SU-DHL-6 (cell line): ENCODE measurements around the gene ACCSL.

ENCODE experiments used
- H2AFZ ChIP-seq: fragments of 200-600 bp; sonication (generic); 2 replicates; pipeline ENCODE4 v1.6.1; 2014; ENCODE audit warnings: low read depth, mild to moderate bottlenecking, moderate library complexity, mixed read lengths, antibody characterized with exemption, low read length; ENCODE audit not compliant: severe bottlenecking
- H3F3A ChIP-seq: fragments of 200-600 bp; shearing (Covaris generic); 2 replicates; pipeline ENCODE4 v1.6.0; 2016; ENCODE audit warnings: antibody characterized with exemption, mild to moderate bottlenecking; ENCODE audit not compliant: insufficient read depth
- H3K27ac ChIP-seq: fragments of 200-600 bp; sonication (generic); 2 replicates; pipeline ENCODE4 v1.5.1; 2016; ENCODE audit warnings: low read depth, mild to moderate bottlenecking, low read length, moderate library complexity, mixed read lengths
- H3K27me3 ChIP-seq: fragments of 200-600 bp; sonication (generic), shearing (Covaris generic); 2 replicates; pipeline ENCODE4 v1.6.0; 2014; ENCODE audit warnings: mild to moderate bottlenecking, low read length
- H3K36me3 ChIP-seq: fragments of 200-600 bp; sonication (generic); 2 replicates; pipeline ENCODE4 v1.6.1; 2014; ENCODE audit warnings: mild to moderate bottlenecking, low read length, mixed read lengths
- H3K4me2 ChIP-seq: fragments of 300-600, 200-600 bp; shearing (Covaris generic), sonication (generic); 2 replicates; pipeline ENCODE4 v1.6.0; 2014; ENCODE audit warnings: low read length, low read depth, mild to moderate bottlenecking; ENCODE audit not compliant: poor library complexity, severe bottlenecking
- H3K4me3 ChIP-seq: fragments of 200-600 bp; sonication (generic); 2 replicates; pipeline ENCODE4 v1.5.1; 2014; ENCODE audit warnings: antibody characterized with exemption, low read length, mild to moderate bottlenecking, mixed read lengths; ENCODE audit not compliant: insufficient read depth, poor library complexity, severe bottlenecking
- H3K79me2 ChIP-seq: fragments of 200-600 bp; sonication (generic); 2 replicates; pipeline ENCODE4 v1.6.1; 2014; ENCODE audit warnings: mild to moderate bottlenecking, low read length, moderate library complexity; ENCODE audit not compliant: insufficient read depth
- H3K9ac ChIP-seq: fragments of 200-600 bp; sonication (generic); 2 replicates; pipeline ENCODE4 v1.7.0; 2014; ENCODE audit warnings: mild to moderate bottlenecking, low read length
- H3K9me2 ChIP-seq: fragments of 200-600 bp; sonication (generic); replicated peaks from 2 replicates; pipeline ENCODE4 v1.6.1; 2014; ENCODE audit warnings: low read length; ENCODE audit not compliant: insufficient read depth
- H3K9me3 ChIP-seq: fragments of 200-600 bp; sonication (generic); 2 replicates; pipeline ENCODE4 v1.6.1; 2014; ENCODE audit warnings: low read length, mixed read lengths; ENCODE audit not compliant: insufficient read depth
- H4K20me1 ChIP-seq: fragments of 200-600 bp; sonication (generic); 2 replicates; pipeline ENCODE4 v1.6.1; 2014; ENCODE audit warnings: low read depth, mild to moderate bottlenecking, antibody characterized with exemption, low read length, moderate library complexity, mixed read lengths
- CTCF ChIP-seq: fragments of 200-600 bp; sonication (generic); IDR thresholded peaks from one replicate; pipeline ENCODE4 v1.5.1; 2017; ENCODE audit warnings: antibody characterized with exemption, mild to moderate bottlenecking, low read length, moderate library complexity; ENCODE audit not compliant: insufficient read depth, poor library complexity, severe bottlenecking
- EZH2phosphoT487 ChIP-seq: fragments of 200-600 bp; sonication (generic), shearing (Covaris generic); conservative IDR thresholded peaks from 2 replicates; pipeline ENCODE4 v1.6.1; 2018; ENCODE audit warnings: mild to moderate bottlenecking, antibody characterized with exemption, low read length, moderate library complexity, mixed read lengths

The ACCSL gene

GRCh38 chr11:44047931-44048431 lies at the start of gene ACCSL:
TSS of gene ACCSL (plus strand) at chr11:44047981. CDS start at chr11:44048037, 56 bp downstream.
- Histone ChIP-seq H3K27me3 (no peaks in the 10 kb centered on the region), H3K36me3 (no peaks in the 10 kb centered on the region), H3K4me2 (no peak within 1 kb of the TSS), H3K9ac (no peak within 1 kb of the TSS), H3K79me2 (no peaks in the 10 kb centered on the region), H3F3A (no peaks in the 10 kb centered on the region), H3K27ac (no peak within 1 kb of the TSS), H3K9me3 (no peaks in the 10 kb centered on the region), H3K4me3 (no peak within 1 kb of the TSS), H3K9me2 (no peaks in the 10 kb centered on the region), H4K20me1 (no peaks in the 10 kb centered on the region), H2AFZ (no peak within 1 kb of the TSS)
- no peak for TF ChIP-seq EZH2phosphoT487
- TF ChIP-seq CTCF = no peak

DNA sequence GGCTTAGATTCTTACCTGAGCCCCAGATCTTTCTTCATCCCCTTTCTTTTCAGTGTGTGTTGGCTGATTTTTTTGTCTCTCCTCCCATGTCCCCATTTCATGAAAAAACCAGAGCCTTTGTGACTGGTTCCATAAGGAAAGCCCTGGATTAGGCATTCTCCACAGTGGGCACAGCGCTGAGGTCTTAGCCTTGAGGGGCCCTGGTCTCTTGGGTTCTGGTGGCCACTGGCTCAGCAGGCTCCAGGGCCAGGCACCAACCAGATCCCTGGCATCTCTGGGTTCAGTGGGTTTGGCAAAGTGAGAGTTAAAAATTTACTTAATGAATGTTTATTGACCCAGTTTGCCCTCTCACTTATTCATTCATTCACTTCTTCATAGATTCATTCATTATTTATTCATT lies 49.5 kb upstream of the ACCSL start:
- no peaks in the 10 kb centered on the region for H3K27me3 ChIP-seq
- H3K9me2 ChIP-seq = no peaks in the 10 kb centered on the region
- H3K4me2 ChIP-seq = no peak overlapping the region
- no peak overlapping the region for H3K4me3 ChIP-seq
- no peaks in the 10 kb centered on the region for H3F3A ChIP-seq
- TF ChIP-seq CTCF (no peak), EZH2phosphoT487 (no peak)
- no peaks in the 10 kb centered on the region for H4K20me1 ChIP-seq
- H3K9me3 ChIP-seq = no peaks in the 10 kb centered on the region
- no peak overlapping the region for H3K27ac ChIP-seq
- H3K79me2 ChIP-seq = no peaks in the 10 kb centered on the region
- no peaks in the 10 kb centered on the region for H3K36me3 ChIP-seq
- no peak overlapping the region for H3K9ac ChIP-seq
- H2AFZ ChIP-seq = no peak overlapping the region

DNA sequence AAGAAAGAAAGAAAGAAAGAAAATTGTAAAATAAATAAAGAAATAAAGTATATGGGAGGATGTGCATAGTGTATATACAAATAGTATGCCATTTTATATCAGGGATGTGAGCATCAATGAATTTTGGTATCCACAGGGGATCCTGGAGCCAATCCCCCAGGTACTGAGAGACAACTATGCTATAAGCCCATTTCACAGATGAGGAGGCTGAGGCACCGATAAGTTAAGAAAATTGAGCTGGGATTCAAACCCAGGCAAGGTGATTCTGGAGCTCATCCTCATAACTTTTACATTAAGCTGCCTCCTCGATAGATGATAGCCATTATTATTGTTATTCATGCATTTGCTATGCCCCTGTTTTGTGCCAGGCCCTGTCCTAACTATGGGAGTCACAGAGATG lies 47.0 kb upstream of the ACCSL start:
- H3K4me3 ChIP-seq = no peak overlapping the region
- no peaks in the 10 kb centered on the region for H3K27me3 ChIP-seq
- H3K27ac ChIP-seq = no peak overlapping the region
- H3K9me2 ChIP-seq = no peaks in the 10 kb centered on the region
- H3K36me3 ChIP-seq = no peaks in the 10 kb centered on the region
- H2AFZ ChIP-seq = no peak overlapping the region
- no peak overlapping the region for H3K4me2 ChIP-seq
- H3K9me3 ChIP-seq = no peaks in the 10 kb centered on the region
- H3K9ac ChIP-seq = no peak overlapping the region
- H3K79me2 ChIP-seq = no peaks in the 10 kb centered on the region
- no peaks in the 10 kb centered on the region for H3F3A ChIP-seq
- TF ChIP-seq EZH2phosphoT487 = no peak
- TF ChIP-seq CTCF = no peak
- H4K20me1 ChIP-seq = no peaks in the 10 kb centered on the region
